IPS-11a (cell line): ENCODE results near the gene OR10A7.
"Not testable (repeated sequence)": the region's sequence is repeated elsewhere in the genome, so short reads cannot be mapped to it uniquely, and the experiment has no call there.

ENCODE experiments used
- H3K4me3 ChIP-seq: one replicate; pipeline ENCODE4 v1.5.1; 2013; ENCODE audit warnings: low read depth, low read length, control low read depth

OR10A7 gene, protein sequence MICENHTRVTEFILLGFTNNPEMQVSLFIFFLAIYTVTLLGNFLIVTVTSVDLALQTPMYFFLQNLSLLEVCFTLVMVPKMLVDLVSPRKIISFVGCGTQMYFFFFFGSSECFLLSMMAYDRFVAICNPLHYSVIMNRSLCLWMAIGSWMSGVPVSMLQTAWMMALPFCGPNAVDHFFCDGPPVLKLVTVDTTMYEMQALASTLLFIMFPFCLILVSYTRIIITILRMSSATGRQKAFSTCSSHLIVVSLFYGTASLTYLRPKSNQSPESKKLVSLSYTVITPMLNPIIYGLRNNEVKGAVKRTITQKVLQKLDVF

GRCh38 chr12:55220725-55221124 is at the start of gene OR10A7:
Gene OR10A7, plus strand, starts transcription at chr12:55221025. Its CDS starts 0 bp downstream, at chr12:55221025.
- H3K4me3 ChIP-seq = no peak within 1 kb of the TSS

GRCh38 chr12:55171445-55171844 is 49.4 kb upstream of the OR10A7 start:
- H3K4me3 ChIP-seq = no peak overlapping the region

GRCh38 chr12:55171846-55172245 is 49.0 kb upstream of the OR10A7 start:
- H3K4me3 ChIP-seq = not testable (repeated sequence)

DNA sequence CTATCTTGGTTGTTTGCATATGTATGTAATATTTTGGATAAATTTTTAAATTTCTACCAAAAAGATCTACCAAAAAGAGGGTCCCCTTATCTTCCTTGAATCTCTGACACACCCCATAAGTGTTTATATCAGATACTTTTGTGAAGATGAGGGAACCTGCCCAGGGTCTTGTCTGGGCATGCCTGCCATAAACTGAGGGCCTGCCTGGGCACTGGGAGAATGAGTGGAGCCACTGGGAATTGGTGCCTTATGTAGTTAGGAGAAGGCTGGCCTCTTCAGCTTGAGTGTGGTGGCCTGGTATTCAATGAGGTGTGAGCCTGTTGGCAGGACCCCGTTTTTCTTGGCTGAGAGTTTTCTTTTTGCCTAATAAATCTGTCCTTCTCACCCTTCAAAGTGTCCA is 48.1 kb upstream of the OR10A7 start:
- H3K4me3 ChIP-seq = no peak overlapping the region

DNA sequence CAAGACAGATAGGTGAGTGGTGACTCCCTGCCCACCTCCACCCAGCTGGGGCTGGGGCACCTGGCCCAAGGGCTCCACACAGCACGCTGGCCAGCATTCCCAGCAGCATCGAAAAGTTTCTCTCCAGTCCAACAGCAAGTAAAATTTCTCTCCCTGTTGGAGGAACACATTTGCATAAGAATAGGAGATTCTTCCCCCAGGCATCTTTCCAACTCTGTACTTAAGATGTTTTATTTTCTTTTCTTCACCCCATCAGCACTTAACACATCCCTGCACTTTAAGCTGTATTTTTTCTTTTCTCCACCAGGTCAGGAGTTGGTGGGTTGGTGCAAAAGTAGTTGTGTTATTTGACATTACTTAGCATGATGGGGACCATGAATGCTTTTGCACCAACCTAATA is 47.4 kb upstream of the OR10A7 start:
- H3K4me3 ChIP-seq = no peak overlapping the region

DNA sequence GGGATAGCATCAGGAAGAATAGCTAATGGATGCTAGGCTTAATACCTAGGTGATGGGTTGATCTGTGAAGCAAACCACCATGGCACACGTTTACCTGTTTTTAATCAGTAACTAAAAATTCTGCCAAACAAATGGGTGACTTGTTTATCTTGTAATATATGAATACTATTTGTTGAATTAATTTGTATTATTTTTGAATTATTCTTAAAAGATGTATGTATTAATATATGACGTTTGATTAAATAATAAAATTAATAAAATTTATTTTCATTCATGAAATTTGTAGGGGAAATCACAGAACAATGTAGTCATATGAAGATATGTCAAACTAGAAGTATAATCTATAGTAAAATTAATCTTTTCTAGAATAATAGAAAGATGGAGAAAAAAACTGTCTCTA is 32.3 kb upstream of the OR10A7 start:
- H3K4me3 ChIP-seq = no peak overlapping the region

GRCh38 chr12:55188974-55189556 is 31.8 kb upstream of the OR10A7 start:
- no peak overlapping the region for H3K4me3 ChIP-seq

DNA sequence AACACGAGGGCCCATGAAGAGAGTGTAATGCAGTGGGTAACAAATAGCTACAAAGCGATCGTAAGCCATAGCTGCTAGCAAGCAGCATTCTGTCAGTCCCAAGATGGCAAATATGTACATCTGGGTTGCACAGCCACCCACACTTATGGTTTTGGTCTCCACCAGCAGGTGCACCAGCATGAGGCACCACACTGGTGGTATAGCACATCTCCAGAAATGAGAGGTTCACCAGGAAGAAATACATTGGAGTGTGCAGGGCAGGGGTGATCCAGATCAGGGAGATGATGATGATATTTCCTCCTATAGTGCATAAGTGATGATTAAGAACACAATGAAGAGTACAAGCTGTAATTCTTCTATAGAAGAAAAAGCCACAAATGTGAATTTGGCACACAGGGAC is 26.4 kb upstream of the OR10A7 start:
- no peak overlapping the region for H3K4me3 ChIP-seq

GRCh38 chr12:55226523-55226922 is 5.7 kb downstream of the OR10A7 start:
- no peak overlapping the region for H3K4me3 ChIP-seq

DNA sequence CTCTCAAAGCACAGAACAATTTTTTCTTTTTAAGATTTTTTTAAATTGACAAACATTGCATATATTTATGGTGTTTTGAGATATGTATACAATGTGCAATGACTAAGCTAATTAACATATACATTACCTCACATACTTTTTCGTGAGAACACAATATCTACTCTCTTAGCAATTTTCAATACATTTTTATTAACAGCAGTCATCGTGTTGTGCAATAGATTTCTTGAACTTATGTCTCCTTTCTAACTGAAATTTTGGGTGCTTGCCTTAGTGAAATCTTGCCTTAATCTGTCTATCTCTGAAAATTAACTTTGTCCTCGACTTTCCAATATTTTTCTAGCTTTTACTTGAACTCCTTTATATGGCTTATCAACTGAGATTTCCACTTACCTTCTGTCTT is 6.8 kb downstream of the OR10A7 start:
- no peak overlapping the region for H3K4me3 ChIP-seq

- no peak within 1 kb of the TSS for H3K4me3 ChIP-seq
Measured at GRCh38 chr12:55244309-55244708, 23.5 kb downstream of the OR10A7 start, which contains the start of gene OR6C74. Gene OR6C74, plus strand, starts transcription at chr12:55244609. Its CDS starts 2,679 bp downstream, at chr12:55247288.

DNA sequence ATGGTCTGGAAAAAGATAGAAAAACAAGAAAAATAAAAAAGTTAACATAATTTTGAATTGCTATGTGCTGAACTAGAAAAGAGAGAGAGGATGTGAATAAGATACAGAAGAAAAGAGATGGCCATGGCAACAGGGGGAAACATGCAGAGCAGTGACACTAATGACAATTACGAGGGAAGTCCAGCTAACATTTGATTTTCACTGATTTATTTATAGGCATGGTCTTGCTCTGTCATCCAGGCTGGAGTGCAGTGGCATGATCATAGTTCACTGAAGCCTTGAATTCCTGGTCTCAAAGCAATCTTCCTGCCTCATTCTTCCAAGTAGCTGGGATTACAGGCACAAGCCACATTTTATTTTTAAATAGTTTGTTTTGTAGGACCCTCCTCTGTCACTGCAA is 25.3 kb downstream of the OR10A7 start:
- H3K4me3 ChIP-seq = no peak overlapping the region

- no peak overlapping the region for H3K4me3 ChIP-seq
Measured at GRCh38 chr12:55250944-55251343, 30.1 kb downstream of the OR10A7 start.

DNA sequence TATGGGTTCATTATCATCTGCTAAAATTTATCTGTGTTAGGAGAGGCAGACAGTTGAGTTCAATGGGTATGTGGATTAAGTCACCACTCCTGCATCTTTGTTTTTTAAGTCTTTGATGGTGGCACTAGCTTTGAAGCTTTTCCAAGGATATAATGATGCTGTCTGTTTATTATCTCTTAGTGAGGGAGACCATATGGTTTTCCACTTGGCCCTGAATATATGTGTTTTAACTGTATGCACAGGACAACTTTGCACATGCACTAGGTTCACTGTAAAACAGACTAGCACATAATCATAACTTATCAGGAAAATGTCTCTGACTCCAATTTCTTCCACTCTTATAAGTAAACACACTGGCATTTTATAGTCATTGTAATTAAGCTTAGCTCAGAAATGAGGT is 32.5 kb downstream of the OR10A7 start:
- H3K4me3 ChIP-seq = no peak overlapping the region

DNA sequence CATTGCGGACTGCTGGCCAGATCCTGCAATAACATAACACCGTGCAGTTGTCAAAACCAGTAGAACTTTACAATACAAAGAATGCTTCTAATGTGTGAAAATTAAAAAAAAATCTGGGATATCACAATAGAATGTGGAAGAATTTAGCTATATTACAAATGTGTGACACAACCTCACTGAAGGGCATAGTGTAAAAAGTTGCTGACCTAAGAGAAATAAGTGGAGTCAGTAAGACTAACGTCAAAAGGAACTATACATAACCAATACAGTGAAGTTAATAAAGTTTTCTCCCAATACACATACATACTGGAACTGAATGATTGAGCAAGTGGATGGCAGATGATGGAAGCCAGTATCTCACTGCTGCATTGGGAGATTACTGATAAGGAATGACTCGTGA is 36.0 kb downstream of the OR10A7 start:
- no peak overlapping the region for H3K4me3 ChIP-seq

- no peak overlapping the region for H3K4me3 ChIP-seq
Measured at GRCh38 chr12:55258303-55258702, 37.5 kb downstream of the OR10A7 start.
